Amniotic stem cell (primary cell): Measurements from ENCODE around the gene PSMA7.

ENCODE experiments used
- DNase-seq: peaks from one replicate; lab custom pipeline; 2025; lab: John Stamatoyannopoulos, UW

Gene PSMA7

DNA sequence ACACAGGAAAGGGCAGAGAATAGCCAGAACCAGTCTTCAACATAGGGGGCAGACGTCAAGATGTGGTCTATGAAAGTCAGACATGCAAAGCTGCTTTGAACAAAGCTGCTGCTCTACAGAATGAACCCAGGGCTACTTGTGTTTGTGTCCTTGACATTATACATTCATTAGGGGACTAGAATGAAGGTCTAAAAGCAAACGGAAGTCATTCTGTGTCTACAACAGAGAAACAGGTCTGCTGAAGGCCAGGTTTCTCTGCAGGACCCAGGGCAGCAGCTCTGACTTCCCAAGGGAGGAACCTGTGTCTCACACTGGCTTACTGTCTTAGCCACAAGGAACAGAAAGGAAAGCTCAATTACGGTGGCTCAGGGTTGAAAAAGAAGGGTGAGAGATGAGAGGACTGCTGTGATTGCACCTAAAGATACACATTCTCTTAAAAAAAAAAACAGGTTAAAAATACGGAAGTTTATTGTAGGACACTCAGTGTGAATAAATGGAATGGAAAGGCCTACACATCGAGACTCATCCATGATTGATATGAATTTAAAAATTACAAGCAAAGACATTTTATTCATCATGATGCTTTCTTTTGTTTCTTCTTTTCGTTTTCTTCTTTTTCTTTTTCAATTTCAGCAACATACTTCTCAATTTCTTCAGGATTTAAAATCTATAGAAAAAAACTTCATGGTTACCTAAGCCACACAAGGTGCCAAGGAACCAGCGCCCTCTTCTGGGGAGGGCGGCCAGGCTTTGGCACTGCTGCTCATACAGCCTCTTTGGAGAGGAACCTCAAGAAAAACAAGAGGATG lies 6.7 kb downstream of the PSMA7 start:
- no peak for DNase-seq

DNA sequence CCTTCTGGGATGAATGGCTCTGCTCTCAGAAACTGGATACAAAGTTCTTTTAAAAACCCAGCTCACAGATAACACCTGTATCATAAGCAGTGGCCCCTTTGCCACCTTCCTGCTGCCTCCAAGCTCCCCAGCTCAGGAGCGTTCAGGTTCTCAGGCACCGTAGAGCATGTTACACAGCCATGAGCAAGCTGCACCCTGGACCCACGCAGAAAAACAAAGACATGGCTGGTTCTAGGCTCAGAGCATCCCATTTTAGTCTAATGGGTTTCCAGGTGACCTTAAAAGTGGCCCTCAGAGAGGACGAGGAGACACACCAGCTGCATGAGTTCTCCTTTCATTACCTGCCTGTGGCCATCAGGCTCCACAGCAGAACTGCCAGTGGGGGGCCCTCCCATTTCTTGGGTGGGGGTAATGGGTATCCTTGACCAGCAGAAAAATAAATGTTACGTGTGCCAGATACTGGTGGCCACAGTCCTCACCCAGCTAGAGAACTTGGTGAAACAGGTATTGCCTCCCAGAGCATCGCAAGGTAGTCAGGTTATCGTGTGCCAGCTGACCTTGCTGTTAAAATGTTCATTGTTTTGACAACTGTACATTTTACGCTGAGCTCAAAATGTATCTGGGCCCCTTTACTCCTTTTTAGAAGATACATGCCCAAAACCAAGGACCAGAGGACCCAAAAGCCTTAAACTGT lies 7.5 kb downstream of the PSMA7 start:
- DNase-seq: no peak

DNA sequence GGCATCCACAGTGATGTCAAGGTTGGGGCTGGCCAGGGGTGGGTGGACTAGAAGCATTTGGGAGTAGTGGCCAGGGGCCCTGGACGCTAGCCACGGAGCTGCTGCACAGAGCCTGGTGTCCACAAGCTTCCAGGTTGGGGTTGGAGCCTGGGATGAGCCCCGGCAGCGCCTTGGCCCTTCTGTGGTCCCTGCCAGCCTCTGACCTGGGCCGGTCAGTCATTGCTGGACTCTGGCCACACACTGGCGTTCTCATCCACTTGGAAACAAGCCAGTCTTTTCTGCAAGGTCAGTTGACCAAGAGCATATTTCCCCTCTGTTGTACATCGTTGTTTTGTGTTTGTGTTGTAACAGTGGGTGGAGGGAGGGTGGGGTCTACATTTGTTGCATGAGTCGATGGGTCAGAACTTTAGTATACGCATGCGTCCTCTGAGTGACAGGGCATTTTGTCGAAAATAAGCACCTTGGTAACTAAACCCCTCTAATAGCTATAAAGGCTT lies 8.4 kb downstream of the PSMA7 start:
- no peak for DNase-seq

DNA sequence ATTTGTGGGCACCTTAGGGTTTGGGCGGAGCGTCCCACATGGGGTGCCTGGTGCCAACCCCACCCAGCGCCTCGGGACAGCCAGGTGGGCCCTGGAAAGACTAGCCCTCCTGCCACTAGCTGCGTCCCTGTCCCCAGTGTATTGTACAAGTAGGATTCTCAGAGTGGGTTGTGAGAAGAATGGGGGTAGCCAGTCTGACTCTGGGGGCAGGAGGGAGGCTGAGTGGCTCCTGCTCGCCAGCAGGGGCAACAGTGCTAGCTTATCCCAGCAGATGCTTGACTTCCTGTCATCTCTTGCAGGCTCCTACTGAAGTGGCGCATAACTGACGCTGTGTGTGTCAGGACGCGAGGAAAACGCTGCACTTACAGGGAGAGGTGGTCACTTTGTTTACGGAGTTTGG lies 9.3 kb downstream of the PSMA7 start:
- no peak for DNase-seq

DNA sequence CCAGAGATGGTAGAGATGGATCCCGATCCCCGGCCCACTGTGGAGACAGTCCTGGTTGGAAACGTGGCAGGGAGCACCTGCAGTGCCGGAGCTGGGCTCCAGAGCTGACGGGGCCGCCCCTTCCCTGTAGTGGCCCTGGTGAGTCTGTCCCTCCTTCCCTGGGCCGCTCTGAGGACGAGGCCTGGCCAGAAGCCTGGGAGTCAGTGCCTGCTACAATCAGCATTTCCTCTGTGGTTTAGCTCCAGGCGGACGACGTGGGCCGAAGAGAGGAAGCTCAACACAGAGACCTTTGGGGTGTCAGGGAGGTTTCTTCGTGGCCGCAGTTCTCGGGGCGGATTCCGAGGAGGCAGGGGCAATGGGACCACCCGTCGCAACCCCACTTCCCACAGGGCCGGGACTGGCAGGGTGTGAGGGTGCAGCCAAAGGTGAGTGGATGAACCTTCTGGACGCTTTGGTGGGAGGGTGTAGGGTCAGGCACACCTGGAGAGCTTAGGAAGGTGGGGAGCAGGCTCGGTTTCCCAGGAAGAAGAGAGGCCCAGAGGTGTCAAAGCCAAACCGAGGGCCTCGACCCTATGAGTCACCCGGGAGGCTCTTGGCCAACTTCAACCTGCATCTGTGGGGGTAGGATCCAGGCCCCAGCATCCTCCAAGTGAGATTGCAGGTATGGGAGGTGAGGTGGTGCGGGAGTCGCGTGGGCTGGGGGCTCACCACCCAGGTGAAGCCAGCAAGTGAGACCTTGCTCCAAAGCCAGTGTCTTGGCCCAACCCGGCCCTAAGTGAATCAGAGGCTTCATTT lies 9.9 kb downstream of the PSMA7 start:
- DNase-seq: no peak

GRCh38 chr20:62132421-62132820 lies 10.8 kb downstream of the PSMA7 start:
- no peak for DNase-seq

DNA sequence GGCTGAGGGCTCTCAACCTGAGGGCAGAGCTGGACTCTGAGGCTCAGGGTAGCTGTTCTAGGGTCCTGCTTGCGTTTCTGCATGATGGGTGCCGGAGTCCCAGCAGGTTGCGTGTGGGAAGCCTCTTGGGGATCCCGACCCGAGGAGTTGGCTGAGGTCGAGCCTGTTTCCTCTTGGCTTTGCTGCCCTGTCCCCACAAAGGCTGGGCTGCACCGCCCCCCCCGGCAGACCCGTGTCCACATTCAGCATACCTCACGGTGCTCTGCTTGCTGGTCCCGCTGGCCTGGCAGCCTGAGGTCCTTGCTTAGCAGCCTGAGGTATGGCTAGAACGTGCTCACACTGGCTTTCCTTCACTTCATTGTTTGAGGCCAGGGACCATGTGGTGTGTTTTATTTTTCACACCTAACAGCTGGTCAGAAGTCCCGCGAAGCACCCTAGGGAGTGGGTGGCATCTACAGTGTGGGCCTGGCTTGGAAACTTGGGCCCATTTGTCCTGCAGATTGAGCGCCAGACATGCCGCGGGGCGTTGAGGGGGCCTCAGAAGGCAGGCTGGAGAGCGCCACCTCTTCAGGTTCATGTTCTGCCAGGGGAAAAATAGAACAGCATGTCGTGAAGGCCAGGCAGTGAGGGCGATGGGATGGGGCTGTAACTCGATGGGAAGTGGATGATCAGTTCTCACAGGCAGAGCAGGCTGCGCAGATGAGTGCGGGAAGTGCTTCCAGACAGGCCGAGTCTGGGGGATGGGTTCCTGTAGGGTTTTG lies 11.5 kb downstream of the PSMA7 start:
- no peak for DNase-seq

DNA sequence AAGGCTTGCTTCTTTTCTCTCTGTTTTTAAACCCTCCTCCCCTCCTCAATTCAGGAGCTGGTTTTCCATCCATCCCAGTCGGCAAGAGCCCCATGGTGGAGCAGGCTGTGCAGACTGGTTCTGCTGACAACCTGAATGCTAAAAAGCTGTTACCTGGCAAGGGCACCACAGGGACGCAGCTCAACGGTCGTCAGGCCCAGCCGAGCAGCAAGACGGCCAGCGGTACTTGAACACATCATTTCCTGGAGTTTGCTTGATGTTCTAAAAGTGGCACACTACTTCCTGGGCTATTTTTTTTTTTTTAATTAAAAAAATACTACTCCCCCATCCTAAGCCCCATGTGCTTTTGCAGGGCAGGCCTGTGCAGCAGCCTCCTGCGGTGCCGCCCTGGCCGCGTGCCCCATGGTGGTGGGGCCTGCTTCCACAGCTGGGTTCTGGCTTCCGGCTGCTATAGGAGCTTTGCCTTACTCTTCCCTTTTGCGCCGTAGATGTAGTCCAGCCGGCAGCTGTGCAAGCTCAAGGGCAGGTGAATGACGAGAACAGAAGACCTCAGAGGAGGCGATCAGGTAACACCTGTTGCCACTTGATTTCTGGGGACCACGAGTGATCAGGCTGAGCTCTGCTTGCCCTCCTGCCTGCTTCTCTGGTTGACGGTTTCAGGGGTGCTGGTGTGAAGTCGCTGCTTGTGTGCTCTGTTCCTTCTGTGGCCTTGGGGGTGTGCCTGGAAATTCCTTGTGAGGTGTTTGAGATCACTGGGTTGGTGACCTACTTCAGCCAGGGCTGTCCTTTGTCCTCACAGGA lies 13.3 kb downstream of the PSMA7 start:
- no peak for DNase-seq

DNA sequence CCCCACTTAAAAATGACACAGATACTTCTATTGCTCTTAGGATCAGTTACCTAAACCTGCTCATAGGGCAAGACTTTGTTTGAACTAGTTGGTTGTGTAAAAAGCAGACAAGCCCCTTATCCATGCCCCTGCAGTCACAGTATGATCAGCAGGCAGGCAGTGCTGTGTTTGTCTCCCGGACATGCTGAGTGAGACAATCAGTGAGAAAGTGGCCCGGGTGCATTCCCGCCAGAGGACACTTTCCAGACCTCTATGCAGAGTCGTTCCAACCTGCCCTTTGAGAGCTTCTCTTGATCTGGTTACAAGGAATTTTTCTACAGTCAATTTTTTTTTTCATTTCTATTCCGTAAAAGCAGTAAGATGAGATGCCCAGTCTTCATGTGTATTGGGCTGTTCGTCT lies 14.7 kb downstream of the PSMA7 start:
- no peak for DNase-seq

- no peak for DNase-seq
Measured at GRCh38 chr20:62127799-62128198, 15.4 kb downstream of the PSMA7 start.

DNA sequence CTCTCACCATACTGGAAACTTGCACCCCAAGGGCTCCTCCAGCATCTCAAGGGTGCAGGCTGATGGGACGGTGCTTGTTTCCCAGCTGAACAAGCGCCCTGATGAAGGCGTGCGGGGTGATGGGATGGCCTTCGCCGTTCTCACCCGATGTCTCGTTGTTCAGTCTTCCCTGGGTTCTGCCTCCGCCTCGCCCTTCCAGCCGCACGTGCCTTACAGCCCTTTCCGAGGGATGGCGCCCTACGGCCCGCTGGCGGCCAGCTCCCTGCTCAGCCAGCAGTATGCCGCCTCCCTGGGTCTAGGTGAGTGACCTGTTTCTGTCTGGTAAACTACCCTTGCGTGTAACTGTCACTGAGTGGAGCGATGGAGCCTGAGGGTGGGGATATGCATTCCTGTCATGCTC lies 17.1 kb downstream of the PSMA7 start:
- DNase-seq: no peak

DNA sequence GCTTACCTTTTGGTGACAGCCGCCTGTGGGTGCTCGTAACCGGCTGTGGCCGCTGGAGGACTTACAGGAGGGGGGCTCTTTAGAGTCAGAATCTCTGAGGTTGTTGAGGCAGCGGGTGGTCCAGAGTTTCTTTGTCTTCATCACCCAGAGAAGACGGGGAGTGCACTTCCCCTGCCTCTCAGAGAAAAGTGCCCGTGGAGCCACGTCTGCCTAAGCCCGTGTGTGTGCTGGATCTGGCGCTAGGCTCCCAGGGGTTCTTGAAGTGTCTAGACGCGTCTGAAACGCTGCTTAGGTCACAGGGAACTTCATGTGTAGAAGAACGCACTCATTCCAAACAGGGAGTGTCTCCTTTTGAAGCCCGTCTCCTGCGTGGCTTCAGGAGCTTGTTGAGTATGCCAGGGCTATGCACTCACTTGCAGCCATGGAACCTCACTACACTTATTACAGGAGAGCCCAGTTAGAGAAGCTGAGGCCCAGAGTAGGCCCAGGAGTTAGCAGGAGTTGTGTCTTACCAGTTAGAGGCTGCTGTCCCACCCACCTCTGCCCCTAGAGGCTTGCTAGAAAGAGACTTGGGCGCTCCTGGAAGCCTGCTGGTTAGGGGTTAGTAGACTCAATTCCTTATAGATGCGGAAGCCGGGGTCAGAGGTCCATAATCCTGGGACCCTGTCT lies 19.6 kb downstream of the PSMA7 start:
- no peak for DNase-seq

GRCh38 chr20:62122654-62123449 lies 20.3 kb downstream of the PSMA7 start:
- DNase-seq: no peak

GRCh38 chr20:62121776-62122653 lies 21.2 kb downstream of the PSMA7 start, which contains the start of gene LSM14B:
TSS of gene LSM14B (plus strand) at chr20:62122475. CDS start at chr20:62122667, 192 bp downstream.
- peak; percentile 86 for DNase-seq

- no peak for DNase-seq
Measured at GRCh38 chr20:62120990-62121775, 22.0 kb downstream of the PSMA7 start.

DNA sequence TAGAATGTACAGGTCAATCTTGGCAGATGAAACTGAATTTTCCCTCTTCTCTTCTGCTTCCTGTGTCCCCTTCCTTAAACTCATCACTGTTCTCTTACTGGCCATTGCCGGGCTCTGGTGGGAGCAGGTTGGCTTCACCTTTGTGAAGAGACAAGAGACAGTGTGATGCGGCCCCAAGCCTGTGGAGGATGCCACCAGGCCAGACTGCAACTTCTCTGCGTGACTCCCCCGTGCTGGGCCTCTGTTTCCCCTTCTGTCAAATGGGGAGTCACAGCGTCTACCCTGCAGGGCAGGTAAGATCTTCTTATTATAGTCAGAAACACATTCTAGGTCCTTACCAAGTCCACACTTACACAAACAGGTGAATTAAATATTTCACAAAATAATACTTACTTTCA lies 22.8 kb downstream of the PSMA7 start:
- no peak for DNase-seq

DNA sequence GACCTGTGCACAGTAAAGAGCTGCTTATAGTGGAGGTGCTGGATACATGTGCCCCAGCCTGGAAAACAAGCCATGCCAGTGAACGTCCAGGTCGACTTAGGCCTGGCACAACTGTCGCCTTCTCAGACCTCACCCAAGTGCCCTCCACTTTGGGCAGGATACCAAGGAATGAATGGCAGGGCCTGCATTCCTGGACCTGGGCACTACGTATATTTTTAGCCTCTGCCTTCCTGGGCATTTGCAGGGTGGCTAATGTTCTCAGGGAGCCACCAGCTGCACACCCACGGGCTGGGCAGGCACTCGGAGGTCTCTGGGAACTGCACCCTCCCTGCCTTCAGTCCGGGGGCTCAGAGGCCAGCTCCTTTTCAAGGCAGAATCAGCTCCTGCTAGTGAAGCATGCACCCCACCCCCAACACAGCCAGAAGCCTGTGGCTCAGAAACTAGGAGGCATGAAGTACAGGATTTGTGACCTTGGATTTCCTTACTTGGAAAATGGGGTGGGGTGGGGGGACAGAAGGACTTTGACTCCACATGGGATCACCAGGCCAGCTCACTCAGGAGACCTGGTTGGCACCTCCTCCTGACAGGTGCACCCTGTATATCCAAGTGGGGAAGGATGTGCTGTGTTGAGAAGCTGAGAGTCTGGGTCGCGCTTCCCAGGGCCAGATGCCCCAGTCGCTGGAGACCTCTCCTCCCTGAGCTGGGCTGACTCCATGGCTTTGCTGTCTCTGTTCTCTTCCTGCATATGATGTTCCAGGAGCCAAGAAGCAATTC lies 23.4 kb downstream of the PSMA7 start:
- no peak for DNase-seq
